Stimulated activated naive CD4-positive, alpha-beta T cell (primary cell): ENCODE measurements around the gene RAB8A.
A peak's percentile ranks its signal among the peaks of the same experiment; 100 is the strongest.
"Not testable (repeated sequence)": the region's sequence is repeated elsewhere in the genome, so short reads cannot be mapped to it uniquely, and the experiment has no call there.

Source experiments
- DNase-seq, 6 experiments: peaks; one replicate each; lab custom pipeline; 2025; lab: John Stamatoyannopoulos, UW

Gene RAB8A

GRCh38 chr19:16078759-16079707, 32.7 kb upstream of the RAB8A start:
- DNase-seq = peak; percentile 36 to 91 (median 75)

GRCh38 chr19:16084067-16084685, 27.5 kb upstream of the RAB8A start:
- DNase-seq = no peak

- DNase-seq = no peak
Measured at GRCh38 chr19:16085115-16085514, 26.6 kb upstream of the RAB8A start.

GRCh38 chr19:16087404-16087803, 24.3 kb upstream of the RAB8A start:
- not testable (repeated sequence) for DNase-seq

- no peak for DNase-seq
Measured at GRCh38 chr19:16087940-16088339, 23.7 kb upstream of the RAB8A start.

GRCh38 chr19:16088351-16089009, 23.2 kb upstream of the RAB8A start:
- DNase-seq = no peak

GRCh38 chr19:16089010-16089846, 22.5 kb upstream of the RAB8A start:
- DNase-seq = no peak

GRCh38 chr19:16091546-16092475, 19.9 kb upstream of the RAB8A start:
- DNase-seq = no peak

- DNase-seq = peak in 1 of 6 experiments; percentile 6
Measured at GRCh38 chr19:16094360-16095070, 17.2 kb upstream of the RAB8A start.

GRCh38 chr19:16095071-16095571, 16.6 kb upstream of the RAB8A start:
- peak in 1 of 6 experiments; percentile 23 for DNase-seq

- DNase-seq = peak in 1 of 6 experiments; percentile 10
Measured at GRCh38 chr19:16096280-16096855, 15.3 kb upstream of the RAB8A start.

GRCh38 chr19:16098416-16098768, 13.3 kb upstream of the RAB8A start:
- no peak for DNase-seq

GRCh38 chr19:16098821-16099220, 12.9 kb upstream of the RAB8A start:
- DNase-seq = no peak

GRCh38 chr19:16099314-16099965, 12.2 kb upstream of the RAB8A start:
- not testable (repeated sequence) for DNase-seq

GRCh38 chr19:16100524-16100923, 11.2 kb upstream of the RAB8A start:
- DNase-seq = no peak

GRCh38 chr19:16104722-16105121, 7.0 kb upstream of the RAB8A start:
- no peak for DNase-seq

GRCh38 chr19:16106121-16106520, 5.6 kb upstream of the RAB8A start:
- DNase-seq = no peak

GRCh38 chr19:16111909-16112752, 442 bp downstream of the RAB8A start:
- DNase-seq = no peak
